ENCODE data around the gene ADCY5. TPM values are rescaled to one million over a fixed set of nuclear protein-coding genes. Genes with fewer than 3 reads are reported as not detected.

The ADCY5 gene
- total RNA-seq, 2 donors from 2014 or later = not detected

GRCh38 chr3:123412811-123413604 lies 35.9 kb downstream of the ADCY5 start:
- no peak overlapping the region for H3K4me3 Mint-ChIP-seq

GRCh38 chr3:123412076-123412475 lies 36.8 kb downstream of the ADCY5 start:
- Mint-ChIP-seq H3K27me3 (peaks cover under 1% of the 10 kb centered on the region), H3K36me3 (ENCODE audit: low read depth) (no peaks in the 10 kb centered on the region), H3K27ac (no peak overlapping the region), H3K9me3 (no peaks in the 10 kb centered on the region), H3K4me3 (no peak overlapping the region), H3K4me1 (no peaks in the 10 kb centered on the region)
- no peak for ATAC-seq (replicated peaks)

More at GRCh38 chr3:123412811-123413604, 35.9 kb downstream of the ADCY5 start:
- Mint-ChIP-seq H3K4me1 (no peaks in the 10 kb centered on the region), H3K27me3 (no peaks in the 10 kb centered on the region), H3K36me3 (ENCODE audit: low read depth) (no peaks in the 10 kb centered on the region), H3K9me3 (no peaks in the 10 kb centered on the region), H3K27ac (no peak overlapping the region)
- ATAC-seq (replicated peaks) = no peak

- Mint-ChIP-seq H3K27me3 (peaks cover 3% of the 10 kb centered on the region), H3K4me3 (no peak overlapping the region), H3K27ac (no peak overlapping the region), H3K36me3 (ENCODE audit: low read depth) (no peaks in the 10 kb centered on the region), H3K4me1 (no peaks in the 10 kb centered on the region), H3K9me3 (no peaks in the 10 kb centered on the region)
- no peak for ATAC-seq (replicated peaks)
These were observed 37.4 kb downstream of the ADCY5 start for GRCh38 chr3:123411340-123412040.

DNA sequence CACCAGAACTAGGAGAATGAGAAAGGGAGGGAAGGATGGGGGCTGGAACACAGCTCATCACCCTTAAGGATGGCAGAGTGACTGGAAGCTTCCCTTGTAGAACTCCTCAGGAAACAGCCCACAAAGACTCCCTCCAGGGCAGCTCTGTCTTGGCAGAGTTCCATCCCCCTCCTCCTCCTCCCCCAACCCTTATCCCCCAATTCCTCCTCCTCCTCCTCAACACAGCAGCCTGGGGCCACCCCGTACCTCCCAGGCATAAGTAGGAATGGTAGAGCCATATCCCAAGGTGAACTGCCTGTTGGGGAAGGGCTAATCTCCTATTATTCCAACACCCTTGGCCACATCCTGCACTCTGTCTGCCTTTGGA lies 38.8 kb downstream of the ADCY5 start:
- H3K36me3 Mint-ChIP-seq (ENCODE audit: low read depth) = no peaks in the 10 kb centered on the region
- no peak overlapping the region for H3K27ac Mint-ChIP-seq
- H3K4me3 Mint-ChIP-seq = no peak overlapping the region
- no peak for ATAC-seq (replicated peaks)
- H3K27me3 Mint-ChIP-seq = peaks cover 3% of the 10 kb centered on the region
- no peaks in the 10 kb centered on the region for H3K9me3 Mint-ChIP-seq
- no peaks in the 10 kb centered on the region for H3K4me1 Mint-ChIP-seq

- Mint-ChIP-seq H3K27ac (no peak overlapping the region), H3K4me1 (no peaks in the 10 kb centered on the region), H3K36me3 (ENCODE audit: low read depth) (no peaks in the 10 kb centered on the region), H3K9me3 (no peaks in the 10 kb centered on the region), H3K4me3 (no peak overlapping the region), H3K27me3 (peaks cover 3% of the 10 kb centered on the region)
- no peak for ATAC-seq (replicated peaks)
These were observed 39.3 kb downstream of the ADCY5 start for GRCh38 chr3:123409443-123410148.

- Mint-ChIP-seq H3K9me3 (no peaks in the 10 kb centered on the region), H3K27me3 (peaks cover 5% of the 10 kb centered on the region), H3K4me1 (no peaks in the 10 kb centered on the region), H3K4me3 (no peak overlapping the region), H3K36me3 (ENCODE audit: low read depth) (no peaks in the 10 kb centered on the region), H3K27ac (no peak overlapping the region)
- ATAC-seq (replicated peaks) = no peak
These were observed 42.3 kb downstream of the ADCY5 start for GRCh38 chr3:123406598-123406997.

DNA sequence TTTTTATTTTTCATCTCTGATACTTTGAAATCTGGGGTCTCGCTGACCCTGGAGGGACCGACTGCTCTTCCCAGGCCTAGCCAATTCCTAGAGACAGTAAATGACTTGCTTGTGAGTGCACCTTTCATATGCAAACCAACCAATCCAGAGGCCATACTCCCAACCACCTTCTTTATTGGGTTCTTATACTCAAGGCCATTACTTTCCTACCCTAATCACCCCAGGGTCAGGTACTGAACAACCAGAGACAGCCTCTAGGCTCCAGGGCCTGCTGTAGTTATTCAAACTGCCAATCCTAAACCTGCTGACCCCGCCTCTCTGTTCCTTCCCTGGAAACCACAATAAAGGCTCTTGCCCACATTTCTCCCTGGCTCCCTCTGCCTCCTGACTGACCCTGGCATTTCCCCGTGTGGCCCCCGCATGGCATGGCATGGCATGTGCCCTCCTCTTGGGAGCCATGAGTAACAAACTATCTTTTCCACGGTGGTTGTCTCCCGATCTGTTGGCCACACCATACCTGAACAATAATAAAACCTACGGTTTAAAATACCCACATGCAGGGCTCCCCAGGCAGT lies 42.9 kb downstream of the ADCY5 start:
- H3K4me1 Mint-ChIP-seq = no peaks in the 10 kb centered on the region
- peaks cover 5% of the 10 kb centered on the region for H3K27me3 Mint-ChIP-seq
- H3K27ac Mint-ChIP-seq = no peak overlapping the region
- no peak overlapping the region for H3K4me3 Mint-ChIP-seq
- no peaks in the 10 kb centered on the region for H3K36me3 Mint-ChIP-seq (ENCODE audit: low read depth)
- no peaks in the 10 kb centered on the region for H3K9me3 Mint-ChIP-seq
- no peak for ATAC-seq (replicated peaks)

GRCh38 chr3:123405021-123405420 lies 43.9 kb downstream of the ADCY5 start:
- ATAC-seq (replicated peaks) = no peak
- Mint-ChIP-seq H3K36me3 (ENCODE audit: low read depth) (no peaks in the 10 kb centered on the region), H3K4me1 (no peaks in the 10 kb centered on the region), H3K27ac (no peak overlapping the region), H3K4me3 (no peak overlapping the region), H3K27me3 (peaks cover 5% of the 10 kb centered on the region), H3K9me3 (no peaks in the 10 kb centered on the region)

- H3K9me3 Mint-ChIP-seq = no peaks in the 10 kb centered on the region
- peaks cover 11% of the 10 kb centered on the region for H3K27me3 Mint-ChIP-seq
- ATAC-seq (replicated peaks) = no peak
- H3K36me3 Mint-ChIP-seq (ENCODE audit: low read depth) = no peaks in the 10 kb centered on the region
- H3K27ac Mint-ChIP-seq = no peak overlapping the region
- no peak overlapping the region for H3K4me3 Mint-ChIP-seq
- no peaks in the 10 kb centered on the region for H3K4me1 Mint-ChIP-seq
These were observed 44.5 kb downstream of the ADCY5 start for GRCh38 chr3:123404391-123404790.

GRCh38 chr3:123401836-123402530 lies 46.9 kb downstream of the ADCY5 start:
- Mint-ChIP-seq H3K4me1 (no peaks in the 10 kb centered on the region), H3K4me3 (no peak overlapping the region), H3K27ac (no peak overlapping the region), H3K9me3 (no peaks in the 10 kb centered on the region), H3K36me3 (ENCODE audit: low read depth) (no peaks in the 10 kb centered on the region), H3K27me3 (peaks cover 18% of the 10 kb centered on the region)
- ATAC-seq (replicated peaks) = no peak

DNA sequence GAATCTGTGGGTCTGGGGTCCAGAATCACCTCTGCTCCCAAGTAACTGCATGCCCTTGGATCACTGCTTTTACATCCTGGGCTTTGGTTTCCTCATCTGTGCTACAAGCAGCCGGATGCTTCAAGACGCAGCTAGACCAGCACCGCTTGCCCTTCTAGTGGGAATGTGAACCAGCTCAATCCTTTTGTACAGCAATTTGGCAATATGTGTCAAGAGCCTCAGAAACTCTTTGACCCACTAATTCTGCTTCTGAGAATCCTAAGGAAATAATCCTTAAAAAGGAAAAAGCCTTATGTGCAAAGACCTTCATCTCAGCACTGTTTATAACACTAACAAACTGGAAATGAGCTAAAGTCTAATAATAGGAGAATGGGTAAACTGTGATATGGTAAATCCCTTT lies 48.7 kb downstream of the ADCY5 start:
- Mint-ChIP-seq H3K4me3 (no peak overlapping the region), H3K4me1 (no peaks in the 10 kb centered on the region), H3K27ac (no peak overlapping the region), H3K36me3 (ENCODE audit: low read depth) (no peaks in the 10 kb centered on the region), H3K9me3 (no peaks in the 10 kb centered on the region), H3K27me3 (peaks cover 29% of the 10 kb centered on the region)
- no peak for ATAC-seq (replicated peaks)

GRCh38 chr3:123399653-123400052 lies 49.2 kb downstream of the ADCY5 start:
- no peaks in the 10 kb centered on the region for H3K9me3 Mint-ChIP-seq
- H3K4me3 Mint-ChIP-seq = no peak overlapping the region
- no peaks in the 10 kb centered on the region for H3K36me3 Mint-ChIP-seq (ENCODE audit: low read depth)
- peaks cover 32% of the 10 kb centered on the region for H3K27me3 Mint-ChIP-seq
- H3K27ac Mint-ChIP-seq = no peak overlapping the region
- no peaks in the 10 kb centered on the region for H3K4me1 Mint-ChIP-seq
- no peak for ATAC-seq (replicated peaks)

GRCh38 chr3:123397921-123398785 lies 50.7 kb downstream of the ADCY5 start:
- Mint-ChIP-seq H3K9me3 (no peaks in the 10 kb centered on the region), H3K27me3 (peaks cover 35% of the 10 kb centered on the region), H3K27ac (no peak overlapping the region), H3K4me3 (no peak overlapping the region), H3K36me3 (ENCODE audit: low read depth) (no peaks in the 10 kb centered on the region), H3K4me1 (no peaks in the 10 kb centered on the region)
- ATAC-seq (replicated peaks) = no peak

Data from activated T-helper 17 cell treated with anti-CD3 and anti-CD28 coated beads, Interleukin-2, amount 50 U/mL, for 72 hours (primary cell).